SK-N-SH (cell line): ENCODE measurements around the gene ELOVL6. TPM values are rescaled to one million over a fixed set of nuclear protein-coding genes. Genes with fewer than 3 reads are reported as not detected.

Experiments used
- CTCF ChIA-PET: fragments of 300-600, 350-600 bp; formaldehyde crosslinking; extraction: SDS; loops from one replicate; lab custom pipeline; 2021; lab: Yijun Ruan, JAX
- POLR2A ChIA-PET: fragments of 350-600 bp; sonication (Branson Sonifier 250); formaldehyde crosslinking; extraction: SDS; loops from one replicate; lab custom pipeline; 2020; ENCODE audit warnings: antibody characterized with exemption, inconsistent platforms; lab: Yijun Ruan, JAX
- DNase-seq: peaks from one replicate; pipeline ENCODE4 v3.0.0; 2012
- H2AFZ ChIP-seq: fragments of 200-600 bp; sonication (generic); 2 replicates; pipeline ENCODE4 v1.8.1; 2016; ENCODE audit warnings: antibody characterized with exemption, mild to moderate bottlenecking, low read depth
- H3F3A ChIP-seq: fragments of 200-600 bp; sonication (generic); replicated peaks from 2 replicates; pipeline ENCODE3; 2016; ENCODE audit warnings: antibody characterized with exemption, mild to moderate bottlenecking; ENCODE audit not compliant: insufficient read depth
- H3K27ac ChIP-seq, 2 experiments: fragments of 200-500 bp in 1 of 2; fragments of 200-600 bp in 1 of 2; sonication (Bioruptor generic) in 1 of 2; sonication (generic), shearing (Covaris generic) in 1 of 2; 2 replicates each; pipeline versions ENCODE4 v1.5.1 to v1.6.1; 2014 to 2016; ENCODE audit warnings: low read depth in 2 of 2, inconsistent platforms in 1 of 2, low read length in 1 of 2, mild to moderate bottlenecking in 1 of 2, mixed read lengths in 1 of 2
- H3K27me3 ChIP-seq: fragments of 200-600 bp; sonication (generic), shearing (Covaris generic); 2 replicates; pipeline ENCODE4 v1.6.1; 2016; ENCODE audit warnings: mixed run types; ENCODE audit not compliant: insufficient read depth
- H3K36me3 ChIP-seq, 2 experiments: fragments of 200-500 bp in 1 of 2; fragments of 200-600 bp in 1 of 2; sonication (Bioruptor generic) in 1 of 2; sonication (generic) in 1 of 2; replicated peaks in 1 of 2; 2 replicates each; pipeline versions ENCODE3 to v1.5.1; 2014 to 2016; ENCODE audit warnings: low read length in 1 of 2, mild to moderate bottlenecking in 1 of 2; ENCODE audit not compliant: insufficient read depth in 2 of 2, control insufficient read depth in 1 of 2
- H3K4me1 ChIP-seq, 2 experiments: fragments of 200-500 bp in 1 of 2; fragments of 200-600 bp in 1 of 2; sonication (Bioruptor generic) in 1 of 2; sonication (generic), shearing (Covaris generic) in 1 of 2; 2 replicates each; pipeline versions ENCODE4 v1.5.1 to v1.6.1; 2014 to 2016; ENCODE audit warnings: low read depth in 1 of 2, low read length in 1 of 2, mixed run types in 1 of 2; ENCODE audit not compliant: insufficient read depth in 2 of 2, control insufficient read depth in 1 of 2
- H3K4me2 ChIP-seq: fragments of 200-600 bp; sonication (generic), shearing (Covaris generic); 2 replicates; pipeline ENCODE4 v1.6.1; 2017; ENCODE audit warnings: mixed run types
- H3K4me3 ChIP-seq, 2 experiments: fragments of 200-500 bp in 1 of 2; fragments of 200-600 bp in 1 of 2; sonication (Bioruptor generic) in 1 of 2; sonication (generic), shearing (Covaris generic) in 1 of 2; 2 replicates each; pipeline versions ENCODE4 v1.5.1 to v1.8.1; 2014 to 2016; ENCODE audit warnings: low read depth in 2 of 2, inconsistent platforms in 1 of 2, low read length in 1 of 2, mild to moderate bottlenecking in 1 of 2, mixed read lengths in 1 of 2, moderate library complexity in 1 of 2
- H3K79me2 ChIP-seq: fragments of 200-600 bp; sonication (generic); 2 replicates; pipeline ENCODE4 v1.8.1; 2017; ENCODE audit warnings: mild to moderate bottlenecking; ENCODE audit not compliant: insufficient read depth
- H3K9ac ChIP-seq: fragments of 200-600 bp; sonication (generic); 2 replicates; pipeline ENCODE4 v1.6.1; 2017; ENCODE audit warnings: mixed run types
- H3K9me2 ChIP-seq: fragments of 200-600 bp; sonication (generic); 2 replicates; pipeline ENCODE4 v1.6.1; 2017; ENCODE audit warnings: mixed run types
- H3K9me3 ChIP-seq: fragments of 200-600 bp; sonication (generic); 2 replicates; pipeline ENCODE4 v1.6.1; 2017; ENCODE audit warnings: mixed run types, mild to moderate bottlenecking, moderate library complexity
- H4K20me1 ChIP-seq: fragments of 200-600 bp; sonication (generic); 2 replicates; pipeline ENCODE4 v1.6.1; 2017; ENCODE audit warnings: mild to moderate bottlenecking, mixed run types; ENCODE audit not compliant: insufficient read depth
- ELF1 ChIP-seq: IDR thresholded peaks from 2 replicates; pipeline ENCODE4 v1.4.0; 2012
- EP300 ChIP-seq, 2 experiments: IDR thresholded peaks; 2 replicates each; pipeline versions ENCODE4 v1.4.0 to v1.6.1; 2012; ENCODE audit warnings: borderline replicate concordance in 1 of 2, low read depth in 1 of 2, low read length in 1 of 2
- FOXJ3 ChIP-seq: sonication (generic); formaldehyde crosslinking; IDR thresholded peaks from 2 replicates; pipeline ENCODE4 v1.5.1; 2020; ENCODE audit warnings: mild to moderate bottlenecking, missing genetic modification reagents
- IRF3 ChIP-seq: fragments of 150-350 bp; IDR thresholded peaks from 2 replicates; pipeline ENCODE4 v1.6.1; 2016; ENCODE audit warnings: mild to moderate bottlenecking, low read depth, low read length
- MAX ChIP-seq: IDR thresholded peaks from 2 replicates; pipeline ENCODE4 v1.4.0; 2012; ENCODE audit warnings: low read depth
- NFIC ChIP-seq: IDR thresholded peaks from 2 replicates; pipeline ENCODE4 v1.4.0; 2012; ENCODE audit warnings: borderline replicate concordance
- NRF1 ChIP-seq: IDR thresholded peaks from 2 replicates; pipeline ENCODE4 v1.6.1; 2012; ENCODE audit warnings: low read depth, mild to moderate bottlenecking, low read length
- RAD21 ChIP-seq: IDR thresholded peaks from 2 replicates; pipeline ENCODE4 v1.6.1; 2012; ENCODE audit warnings: mild to moderate bottlenecking, low read length
- RCOR1 ChIP-seq: fragments of 150-350 bp; IDR thresholded peaks from 2 replicates; pipeline ENCODE4 v1.6.1; 2017; ENCODE audit warnings: antibody characterized with exemption, low read length
- REST ChIP-seq: IDR thresholded peaks from 2 replicates; pipeline ENCODE4 v1.6.1; 2012; ENCODE audit warnings: mild to moderate bottlenecking, low read depth, low read length, moderate library complexity
- RFX5 ChIP-seq: IDR thresholded peaks from 2 replicates; pipeline ENCODE4 v1.6.1; 2012; ENCODE audit warnings: mild to moderate bottlenecking, improper control_type of control experiment, low read length
- USF2 ChIP-seq: fragments of 150-350 bp; IDR thresholded peaks from 2 replicates; pipeline ENCODE4 v1.6.1; 2017; ENCODE audit warnings: antibody characterized with exemption, low read length, low read depth, borderline replicate concordance
- YY1 ChIP-seq: IDR thresholded peaks from 2 replicates; pipeline ENCODE4 v1.4.0; 2012; ENCODE audit warnings: low read depth, mild to moderate bottlenecking
- WGBS: methylation state at CpG from one replicate; pipeline ENCODE4 v1.1.6; 2017; ENCODE audit warnings: low lambda C conversion rate; 5-methylcytosine and 5-hydroxymethylcytosine counted together
- polyA plus RNA-seq, 3 experiments: library from polyadenylated mRNA; depleted of rRNA; stranded (reverse); fragments of >200 nt; gene quantifications; 2 replicates each; pipeline ENCODE4 v1.2.3, GENCODE V29; 2012

The ELOVL6 gene
- polyA plus RNA-seq, 1 of the 3 experiments (the other 2 are of a cell fraction), result 9.0 TPM

- no peaks in the 10 kb centered on the region for H3K27me3 ChIP-seq
- TF ChIP-seq NFIC (no peak), RCOR1 (no peak), EP300 (IDR thresholded peaks at IDR 0.05; ENCODE audit: borderline replicate concordance in 1 of 2, low read depth in 1 of 2, low read length in 1 of 2) (no peak), IRF3 (no peak), FOXJ3 (CRISPR knock-in tag) (no peak), USF2 (no peak), NRF1 (no peak), RFX5 (no peak), YY1 (no peak), RAD21 (no peak), ELF1 (no peak), REST (no peak), MAX (no peak)
- TF ChIP-seq, all 33 proteins: peak for 0
- no peak overlapping the region for H3K4me2 ChIP-seq
- no peaks in the 10 kb centered on the region for H4K20me1 ChIP-seq
- no peak overlapping the region for H3K4me3 ChIP-seq
- ChIA-PET CTCF (no interaction called here), POLR2A (no interaction called here)
- H3K36me3 ChIP-seq, result no peaks in the 10 kb centered on the region
- no peak for DNase-seq
- H3K9me3 ChIP-seq, result no peaks in the 10 kb centered on the region
- H3K79me2 ChIP-seq, result no peaks in the 10 kb centered on the region
- no peak overlapping the region for H3K27ac ChIP-seq
- no peaks in the 10 kb centered on the region for H3F3A ChIP-seq
- no peak overlapping the region for H3K9ac ChIP-seq
- H3K9me2 ChIP-seq, result no peaks in the 10 kb centered on the region
- H3K4me1 ChIP-seq, result no peaks in the 10 kb centered on the region
- 94% methylated on average over 1 of the region's 1 CpG for WGBS
- no peak overlapping the region for H2AFZ ChIP-seq
Observed at GRCh38 chr4:110171971-110172370, 26.4 kb downstream of the ELOVL6 start.
